ENCODE results near the gene ZBTB48.

DNA sequence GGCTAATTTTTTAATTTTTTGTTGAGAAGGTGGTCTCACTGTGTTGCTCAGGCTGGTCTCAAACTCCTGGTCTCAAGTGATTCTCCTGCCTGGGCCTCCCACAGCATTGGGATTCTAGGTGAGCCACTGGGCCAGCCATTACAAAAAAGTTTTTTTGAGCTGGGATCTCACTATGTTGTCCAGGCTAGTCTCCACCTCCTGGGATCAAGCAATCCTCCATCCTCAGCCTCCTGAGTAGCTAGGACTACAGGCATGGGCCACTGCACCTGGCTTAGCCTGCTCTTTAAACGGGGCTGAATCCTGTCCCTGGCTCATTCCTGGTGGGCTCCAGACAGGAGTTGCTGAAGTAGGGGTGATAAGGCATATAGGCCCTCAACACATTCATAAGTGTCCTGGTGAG, 22.2 kb upstream of the ZBTB48 start:
- TF ChIP-seq CTCF (IDR thresholded peaks at IDR 0.05) = no peak
- no peak for TF ChIP-seq POLR2AphosphoS5 (IDR thresholded peaks at IDR 0.05)
- TF ChIP-seq POLR2A (IDR thresholded peaks at IDR 0.05) = no peak
- no peak for TF ChIP-seq EP300 (IDR thresholded peaks at IDR 0.05)

All from stomach (tissue), 4 donors.